GM23338 (cell line): Measurements from ENCODE around the gene CYP26B1.

Experiments used
- EZH2 ChIP-seq: fragments of 200-600 bp; sonication (generic); IDR thresholded peaks from one replicate; pipeline ENCODE4 v1.8.0; 2017; ENCODE audit warnings: antibody characterized with exemption, mild to moderate bottlenecking, low read depth; ENCODE audit not compliant: unreplicated experiment
- EZH2phosphoT487 ChIP-seq: fragments of 200-600 bp; sonication (generic); IDR thresholded peaks from one replicate; pipeline ENCODE4 v1.8.1; 2018; ENCODE audit warnings: antibody characterized with exemption; ENCODE audit not compliant: unreplicated experiment
- NANOG ChIP-seq: IDR thresholded peaks from 2 replicates; pipeline ENCODE4 v1.6.1; 2016; ENCODE audit warnings: antibody characterized with exemption, borderline replicate concordance
- POLR2AphosphoS5 ChIP-seq: IDR thresholded peaks from 2 replicates; pipeline ENCODE4 v1.6.1; 2016; ENCODE audit warnings: antibody characterized with exemption, low read depth
- ZNF114 ChIP-seq: fragments of 250-450 bp; sonication (Bioruptor Pico); IDR thresholded peaks from 2 replicates; pipeline ENCODE4 v1.5.0; 2020; ENCODE audit warnings: mild to moderate bottlenecking, moderate library complexity
- TF ChIP-seq, protein P1 (sequence below), 2 experiments: fragments of 200-600 bp in 1 of 2; sonication (generic) in 1 of 2; conservative IDR thresholded peaks; 2 replicates each; pipeline versions ENCODE4 v1.5.1 to v1.6.1; 2016 to 2017; ENCODE audit warnings: antibody characterized with exemption in 2 of 2, low read depth in 2 of 2, mild to moderate bottlenecking in 2 of 2, moderate library complexity in 1 of 2

- TF ChIP-seq, protein P1, sequence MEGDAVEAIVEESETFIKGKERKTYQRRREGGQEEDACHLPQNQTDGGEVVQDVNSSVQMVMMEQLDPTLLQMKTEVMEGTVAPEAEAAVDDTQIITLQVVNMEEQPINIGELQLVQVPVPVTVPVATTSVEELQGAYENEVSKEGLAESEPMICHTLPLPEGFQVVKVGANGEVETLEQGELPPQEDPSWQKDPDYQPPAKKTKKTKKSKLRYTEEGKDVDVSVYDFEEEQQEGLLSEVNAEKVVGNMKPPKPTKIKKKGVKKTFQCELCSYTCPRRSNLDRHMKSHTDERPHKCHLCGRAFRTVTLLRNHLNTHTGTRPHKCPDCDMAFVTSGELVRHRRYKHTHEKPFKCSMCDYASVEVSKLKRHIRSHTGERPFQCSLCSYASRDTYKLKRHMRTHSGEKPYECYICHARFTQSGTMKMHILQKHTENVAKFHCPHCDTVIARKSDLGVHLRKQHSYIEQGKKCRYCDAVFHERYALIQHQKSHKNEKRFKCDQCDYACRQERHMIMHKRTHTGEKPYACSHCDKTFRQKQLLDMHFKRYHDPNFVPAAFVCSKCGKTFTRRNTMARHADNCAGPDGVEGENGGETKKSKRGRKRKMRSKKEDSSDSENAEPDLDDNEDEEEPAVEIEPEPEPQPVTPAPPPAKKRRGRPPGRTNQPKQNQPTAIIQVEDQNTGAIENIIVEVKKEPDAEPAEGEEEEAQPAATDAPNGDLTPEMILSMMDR (conservative IDR thresholded peaks at IDR 0.05; ENCODE audit: low read depth in 2 of 2): no peak
- TF ChIP-seq EZH2: no peak
- no peak for TF ChIP-seq EZH2phosphoT487
- no peak for TF ChIP-seq NANOG
- no peak for TF ChIP-seq ZNF114 (CRISPR knock-in tag)
- TF ChIP-seq POLR2AphosphoS5: no peak
Measured at GRCh38 chr2:72180351-72180750, 32.7 kb upstream of the CYP26B1 start.
